ENCODE data around the gene HNRNPLL.
"Not testable (repeated sequence)": the region's sequence is repeated elsewhere in the genome, so short reads cannot be mapped to it uniquely, and the experiment has no call there.

HNRNPLL gene

GRCh38 chr2:38620282-38620977, 17.7 kb upstream of the HNRNPLL start:
- Histone ChIP-seq H3K4me1 (ENCODE audit: control insufficient read depth in 2 of 2, insufficient read depth in 2 of 2, low read length in 2 of 2) (no peaks in the 10 kb centered on the region), H3K27ac (ENCODE audit: low read depth in 2 of 2, low read length in 2 of 2) (no peak overlapping the region), H3K27me3 (ENCODE audit: control insufficient read depth in 2 of 2, insufficient read depth in 2 of 2, low read length in 2 of 2) (no peaks in the 10 kb centered on the region), H3K9ac (ENCODE audit: low read depth in 1 of 2, low read length in 2 of 2) (no peak overlapping the region), H3K9me3 (ENCODE audit: control insufficient read depth in 2 of 2, low read length in 2 of 2) (no peaks in the 10 kb centered on the region), H3K4me3 (ENCODE audit: low read length in 2 of 2) (no peak overlapping the region), H3K36me3 (ENCODE audit: control insufficient read depth in 2 of 2, insufficient read depth in 2 of 2, low read length in 2 of 2) (no peaks in the 10 kb centered on the region)

DNA sequence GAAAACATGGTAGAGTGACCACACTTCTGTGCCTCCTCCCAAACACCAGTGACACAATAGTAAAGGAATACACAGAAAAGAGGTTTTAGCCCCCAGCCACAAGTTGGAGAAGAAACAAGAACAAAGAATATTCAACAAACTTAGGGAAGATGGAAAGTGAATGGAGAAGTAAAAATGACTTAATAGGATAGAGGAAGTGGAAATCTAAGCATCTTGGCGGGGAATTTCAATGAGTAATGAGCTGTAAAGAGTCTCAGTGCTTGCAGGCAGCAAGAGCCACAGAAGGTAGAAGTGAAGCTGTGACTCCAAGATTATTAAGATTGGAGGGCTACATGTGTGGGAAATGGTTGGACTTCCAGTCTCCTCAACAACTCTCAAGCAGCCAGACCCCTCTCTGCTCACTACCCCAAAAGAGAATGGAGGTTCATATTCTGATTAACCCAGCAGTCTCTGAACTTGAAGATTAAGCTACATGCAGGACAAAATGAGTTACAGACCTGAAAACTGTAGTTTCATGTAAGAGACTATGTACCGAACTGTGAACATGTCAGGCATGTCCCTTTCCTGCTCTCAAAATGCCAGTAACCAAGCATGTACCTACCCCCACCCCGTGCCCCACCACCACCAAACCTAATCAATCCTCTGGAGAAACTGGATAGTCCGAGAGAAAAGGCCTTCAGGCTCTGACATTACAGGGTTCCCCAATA, 16.9 kb upstream of the HNRNPLL start:
- Histone ChIP-seq H3K27me3 (ENCODE audit: control insufficient read depth in 2 of 2, insufficient read depth in 2 of 2, low read length in 2 of 2) (no peaks in the 10 kb centered on the region), H3K27ac (ENCODE audit: low read depth in 2 of 2, low read length in 2 of 2) (no peak overlapping the region)

DNA sequence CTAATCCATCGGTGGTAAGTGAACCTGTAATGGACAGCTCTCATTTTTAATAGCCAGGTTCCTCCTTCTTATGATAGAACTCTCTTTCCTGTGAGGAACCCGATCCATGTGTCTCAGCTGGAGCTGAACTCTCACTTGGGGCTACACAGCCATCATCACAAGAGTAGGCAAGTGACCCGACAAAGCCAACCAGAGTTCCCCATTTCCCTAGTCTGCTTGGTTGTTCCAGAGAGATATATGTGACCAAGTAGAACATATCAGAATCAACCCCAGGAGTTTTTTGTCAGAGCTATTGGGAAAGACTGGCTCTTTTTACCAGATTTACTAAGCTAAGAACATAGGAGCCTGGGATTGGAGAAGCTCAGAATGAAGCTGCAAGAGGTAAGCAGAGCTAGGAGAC, 14.6 kb upstream of the HNRNPLL start:
- H3K27me3 ChIP-seq (ENCODE audit: control insufficient read depth in 2 of 2, insufficient read depth in 2 of 2, low read length in 2 of 2) = no peaks in the 10 kb centered on the region
- H3K9me3 ChIP-seq (ENCODE audit: control insufficient read depth in 2 of 2, low read length in 2 of 2) = no peaks in the 10 kb centered on the region
- no peak overlapping the region for H3K9ac ChIP-seq (ENCODE audit: low read depth in 1 of 2, low read length in 2 of 2)
- no peaks in the 10 kb centered on the region for H3K4me1 ChIP-seq (ENCODE audit: control insufficient read depth in 2 of 2, insufficient read depth in 2 of 2, low read length in 2 of 2)
- no peaks in the 10 kb centered on the region for H3K36me3 ChIP-seq (ENCODE audit: control insufficient read depth in 2 of 2, insufficient read depth in 2 of 2, low read length in 2 of 2)
- no peak overlapping the region for H3K4me3 ChIP-seq (ENCODE audit: low read length in 2 of 2)
- H3K27ac ChIP-seq (ENCODE audit: low read depth in 2 of 2, low read length in 2 of 2) = no peak overlapping the region

More for the DNA sequence above, 16.9 kb upstream of the HNRNPLL start:
- Histone ChIP-seq H3K4me1 (ENCODE audit: control insufficient read depth in 2 of 2, insufficient read depth in 2 of 2, low read length in 2 of 2) (no peaks in the 10 kb centered on the region), H3K9ac (ENCODE audit: low read depth in 1 of 2, low read length in 2 of 2) (no peak overlapping the region), H3K4me3 (ENCODE audit: low read length in 2 of 2) (no peak overlapping the region), H3K36me3 (ENCODE audit: control insufficient read depth in 2 of 2, insufficient read depth in 2 of 2, low read length in 2 of 2) (no peaks in the 10 kb centered on the region), H3K9me3 (ENCODE audit: control insufficient read depth in 2 of 2, low read length in 2 of 2) (no peaks in the 10 kb centered on the region)

DNA sequence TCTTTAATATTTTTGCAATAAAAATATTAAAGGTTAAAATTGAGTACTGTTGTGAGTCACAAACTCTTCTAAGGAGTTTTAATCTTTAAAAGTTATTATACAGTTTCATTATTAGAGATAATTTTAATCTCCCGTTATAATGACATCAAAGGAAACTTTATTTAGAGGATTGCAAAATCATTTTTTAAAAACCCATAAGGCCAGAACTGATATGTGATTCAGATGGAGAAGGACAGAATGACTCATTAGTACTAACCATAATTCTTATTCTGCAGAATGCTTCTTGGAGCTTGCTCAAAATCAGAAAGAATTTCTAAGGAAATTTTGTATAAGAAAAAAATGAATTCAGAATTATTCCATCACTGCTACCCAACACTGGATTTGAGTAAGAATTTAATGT, 12.5 kb upstream of the HNRNPLL start:
- Histone ChIP-seq H3K27me3 (ENCODE audit: control insufficient read depth in 2 of 2, insufficient read depth in 2 of 2, low read length in 2 of 2) (no peaks in the 10 kb centered on the region), H3K36me3 (ENCODE audit: control insufficient read depth in 2 of 2, insufficient read depth in 2 of 2, low read length in 2 of 2) (no peaks in the 10 kb centered on the region), H3K9me3 (ENCODE audit: control insufficient read depth in 2 of 2, low read length in 2 of 2) (no peaks in the 10 kb centered on the region), H3K27ac (ENCODE audit: low read depth in 2 of 2, low read length in 2 of 2) (no peak overlapping the region), H3K4me3 (ENCODE audit: low read length in 2 of 2) (no peak overlapping the region), H3K9ac (ENCODE audit: low read depth in 1 of 2, low read length in 2 of 2) (no peak overlapping the region), H3K4me1 (ENCODE audit: control insufficient read depth in 2 of 2, insufficient read depth in 2 of 2, low read length in 2 of 2) (no peaks in the 10 kb centered on the region)

DNA sequence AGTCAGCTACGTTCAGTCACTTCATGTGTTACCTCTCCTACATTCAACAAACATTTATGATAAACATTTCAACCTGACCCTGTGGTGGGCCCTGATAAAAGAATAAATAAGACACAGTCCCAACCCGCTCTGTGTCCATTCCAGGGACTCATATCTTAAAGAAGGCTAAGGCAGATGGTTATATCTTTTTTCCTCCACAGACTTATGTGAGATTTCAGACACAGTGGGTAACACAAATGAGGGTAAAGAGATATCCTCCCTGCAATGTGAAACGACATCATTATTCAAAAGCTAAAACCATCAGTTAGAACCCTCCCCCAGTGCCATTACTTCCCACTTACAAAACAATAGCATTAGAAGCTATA, 11.1 kb upstream of the HNRNPLL start:
- no peaks in the 10 kb centered on the region for H3K4me1 ChIP-seq (ENCODE audit: control insufficient read depth in 2 of 2, insufficient read depth in 2 of 2, low read length in 2 of 2)
- H3K27ac ChIP-seq (ENCODE audit: low read depth in 2 of 2, low read length in 2 of 2) = no peak overlapping the region
- no peaks in the 10 kb centered on the region for H3K9me3 ChIP-seq (ENCODE audit: control insufficient read depth in 2 of 2, low read length in 2 of 2)
- no peaks in the 10 kb centered on the region for H3K36me3 ChIP-seq (ENCODE audit: control insufficient read depth in 2 of 2, insufficient read depth in 2 of 2, low read length in 2 of 2)
- no peaks in the 10 kb centered on the region for H3K27me3 ChIP-seq (ENCODE audit: control insufficient read depth in 2 of 2, insufficient read depth in 2 of 2, low read length in 2 of 2)
- H3K9ac ChIP-seq (ENCODE audit: low read depth in 1 of 2, low read length in 2 of 2) = no peak overlapping the region
- no peak overlapping the region for H3K4me3 ChIP-seq (ENCODE audit: low read length in 2 of 2)

DNA sequence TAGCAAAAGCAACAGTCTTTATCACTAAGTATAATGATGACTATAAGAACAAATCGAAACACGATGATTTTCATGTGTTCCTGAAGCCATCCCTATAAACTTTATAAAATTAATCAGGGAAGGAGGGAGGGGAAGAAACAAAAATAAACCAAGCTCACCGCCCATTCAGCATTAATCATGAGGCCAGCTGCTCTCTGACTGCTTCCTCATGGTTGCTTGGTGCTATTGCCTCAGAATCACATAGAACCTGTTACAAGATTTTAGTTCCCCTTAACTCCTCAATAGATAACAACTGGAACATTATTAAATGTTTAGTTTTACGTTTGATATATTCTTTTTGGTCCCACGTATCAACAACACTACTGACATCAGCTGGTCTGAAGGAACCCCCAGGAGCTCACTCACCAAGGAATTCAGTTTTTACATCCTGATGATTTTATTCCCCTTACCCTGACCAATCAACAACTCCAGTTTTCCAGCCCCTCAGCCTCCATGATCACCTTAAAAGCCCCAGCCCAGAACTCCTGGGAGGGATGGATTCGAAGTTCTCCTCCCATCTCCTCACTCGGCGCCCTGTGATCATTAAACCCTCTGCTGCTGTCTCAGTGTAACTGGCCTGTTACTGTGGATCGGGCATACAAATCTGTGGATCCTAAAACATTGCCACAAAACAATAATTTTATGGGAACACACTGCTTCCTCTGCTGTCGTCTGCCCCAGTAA, 10.6 kb upstream of the HNRNPLL start:
- no peaks in the 10 kb centered on the region for H3K27me3 ChIP-seq (ENCODE audit: control insufficient read depth in 2 of 2, insufficient read depth in 2 of 2, low read length in 2 of 2)

DNA sequence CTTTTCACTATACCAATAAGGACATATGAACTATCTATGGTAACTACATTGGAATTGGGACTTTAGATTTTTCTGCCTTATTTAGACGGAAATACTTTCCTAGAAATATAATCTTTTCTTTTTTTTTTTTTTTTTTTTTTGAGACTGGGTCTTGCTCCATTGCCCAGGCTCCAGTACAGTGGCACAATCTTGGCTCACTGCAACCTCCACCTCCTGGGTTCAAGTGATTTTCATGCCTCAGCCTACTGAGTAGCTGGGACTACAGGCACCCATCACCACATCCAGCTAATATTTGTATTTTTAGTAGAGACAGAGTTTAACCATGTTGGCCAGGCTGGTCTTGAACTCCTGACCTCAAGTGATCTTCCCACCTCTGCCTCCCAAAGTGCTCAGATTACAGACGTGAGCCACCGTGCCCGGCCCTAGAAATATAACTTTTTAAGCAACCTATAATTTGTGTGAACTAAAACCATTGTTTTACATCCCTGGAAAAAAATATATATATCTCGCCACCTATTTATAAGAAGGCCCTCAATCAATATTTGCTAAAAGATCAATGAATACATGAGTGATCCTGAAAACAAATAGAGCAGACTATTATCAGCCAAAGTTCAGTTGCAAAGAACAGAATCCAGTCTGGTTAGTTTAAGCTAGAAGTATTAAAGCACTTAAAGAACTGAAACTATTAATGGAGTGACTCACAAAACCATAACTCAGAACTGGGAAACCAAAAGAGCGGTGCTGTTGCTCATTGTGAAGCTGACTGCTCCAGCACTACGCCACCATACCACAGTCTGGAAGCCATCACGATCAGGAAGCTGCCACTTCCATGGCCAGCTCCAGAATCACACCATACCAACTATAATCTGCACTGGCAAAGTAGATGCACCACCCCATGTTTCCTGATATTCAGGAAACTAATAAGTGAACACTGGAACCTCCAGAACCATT, 8.4 kb upstream of the HNRNPLL start:
- no peak overlapping the region for H3K27ac ChIP-seq (ENCODE audit: low read depth in 2 of 2, low read length in 2 of 2)

More for the DNA sequence above, 10.6 kb upstream of the HNRNPLL start:
- no peak overlapping the region for H3K27ac ChIP-seq (ENCODE audit: low read depth in 2 of 2, low read length in 2 of 2)
- H3K36me3 ChIP-seq (ENCODE audit: control insufficient read depth in 2 of 2, insufficient read depth in 2 of 2, low read length in 2 of 2) = no peaks in the 10 kb centered on the region
- no peaks in the 10 kb centered on the region for H3K4me1 ChIP-seq (ENCODE audit: control insufficient read depth in 2 of 2, insufficient read depth in 2 of 2, low read length in 2 of 2)
- H3K9me3 ChIP-seq (ENCODE audit: control insufficient read depth in 2 of 2, low read length in 2 of 2) = no peaks in the 10 kb centered on the region
- H3K4me3 ChIP-seq (ENCODE audit: low read length in 2 of 2) = no peak overlapping the region
- H3K9ac ChIP-seq (ENCODE audit: low read depth in 1 of 2, low read length in 2 of 2) = no peak overlapping the region

GRCh38 chr2:38609246-38609645, 6.5 kb upstream of the HNRNPLL start:
- not testable (repeated sequence) for H3K4me1 ChIP-seq (ENCODE audit: control insufficient read depth in 2 of 2, insufficient read depth in 2 of 2, low read length in 2 of 2); H3K27ac ChIP-seq (ENCODE audit: low read depth in 2 of 2, low read length in 2 of 2); H3K27me3 ChIP-seq (ENCODE audit: control insufficient read depth in 2 of 2, insufficient read depth in 2 of 2, low read length in 2 of 2); H3K36me3 ChIP-seq (ENCODE audit: control insufficient read depth in 2 of 2, insufficient read depth in 2 of 2, low read length in 2 of 2); H3K9ac ChIP-seq (ENCODE audit: low read depth in 1 of 2, low read length in 2 of 2); H3K4me3 ChIP-seq (ENCODE audit: low read length in 2 of 2); H3K9me3 ChIP-seq (ENCODE audit: control insufficient read depth in 2 of 2, low read length in 2 of 2)

More for the DNA sequence above, 8.4 kb upstream of the HNRNPLL start:
- no peaks in the 10 kb centered on the region for H3K9me3 ChIP-seq (ENCODE audit: control insufficient read depth in 2 of 2, low read length in 2 of 2)
- no peaks in the 10 kb centered on the region for H3K27me3 ChIP-seq (ENCODE audit: control insufficient read depth in 2 of 2, insufficient read depth in 2 of 2, low read length in 2 of 2)
- no peaks in the 10 kb centered on the region for H3K36me3 ChIP-seq (ENCODE audit: control insufficient read depth in 2 of 2, insufficient read depth in 2 of 2, low read length in 2 of 2)
- no peak overlapping the region for H3K9ac ChIP-seq (ENCODE audit: low read depth in 1 of 2, low read length in 2 of 2)
- no peak overlapping the region for H3K4me3 ChIP-seq (ENCODE audit: low read length in 2 of 2)
- no peaks in the 10 kb centered on the region for H3K4me1 ChIP-seq (ENCODE audit: control insufficient read depth in 2 of 2, insufficient read depth in 2 of 2, low read length in 2 of 2)

- no peaks in the 10 kb centered on the region for H3K27me3 ChIP-seq (ENCODE audit: control insufficient read depth in 2 of 2, insufficient read depth in 2 of 2, low read length in 2 of 2)
- H3K4me3 ChIP-seq (ENCODE audit: low read length in 2 of 2) = no peak overlapping the region
These were observed 6.0 kb upstream of the HNRNPLL start for GRCh38 chr2:38608755-38609154.

More at GRCh38 chr2:38608755-38609154, 6.0 kb upstream of the HNRNPLL start:
- Histone ChIP-seq H3K9ac (ENCODE audit: low read depth in 1 of 2, low read length in 2 of 2) (no peak overlapping the region), H3K4me1 (ENCODE audit: control insufficient read depth in 2 of 2, insufficient read depth in 2 of 2, low read length in 2 of 2) (no peaks in the 10 kb centered on the region), H3K36me3 (ENCODE audit: control insufficient read depth in 2 of 2, insufficient read depth in 2 of 2, low read length in 2 of 2) (no peaks in the 10 kb centered on the region), H3K9me3 (ENCODE audit: control insufficient read depth in 2 of 2, low read length in 2 of 2) (no peaks in the 10 kb centered on the region), H3K27ac (ENCODE audit: low read depth in 2 of 2, low read length in 2 of 2) (no peak overlapping the region)
